ENCODE data around the gene CDC42BPB.

Gene CDC42BPB

DNA sequence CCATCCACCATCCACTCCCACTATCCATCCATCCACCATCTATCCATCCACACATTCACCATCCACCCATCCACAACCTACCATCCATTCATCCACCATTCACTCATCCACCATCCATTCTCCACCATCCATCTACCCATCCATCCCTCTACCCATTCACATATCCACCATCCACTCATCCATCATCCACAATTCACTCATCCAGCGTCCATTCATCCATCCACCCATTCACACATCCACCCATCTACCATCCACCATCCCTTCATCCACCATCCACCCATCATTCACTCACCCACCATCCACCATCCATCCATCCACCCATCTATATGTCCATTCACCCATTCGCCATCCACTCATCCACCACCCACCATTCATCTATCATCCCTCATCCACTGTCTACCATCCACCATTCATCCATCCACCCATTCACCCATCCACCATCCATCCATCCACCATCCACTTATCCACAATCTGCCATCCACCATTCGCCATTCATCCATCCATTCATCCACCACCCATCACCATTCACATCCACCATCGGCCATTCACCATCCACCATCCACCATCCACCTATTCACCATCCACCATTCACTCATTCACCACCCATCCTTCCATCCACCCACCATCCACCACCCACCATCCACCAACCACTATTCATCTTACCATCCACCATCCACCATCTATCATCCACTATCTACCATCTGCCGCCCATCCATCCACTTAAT is 136.9 kb downstream of the CDC42BPB start:
- DNase-seq (ENCODE audit: low read depth), result no peak
- H3K4me3 ChIP-seq (ENCODE audit: low read depth, low read length), result no peak overlapping the region
- no peak for TF ChIP-seq MAX (IDR thresholded peaks at IDR 0.05; ENCODE audit: low read depth, low read length)
- no peak for TF ChIP-seq MYC (IDR thresholded peaks at IDR 0.05; ENCODE audit: low read depth, low read length)
- no peak for TF ChIP-seq CTCF (IDR thresholded peaks at IDR 0.05; ENCODE audit: low read depth, low read length)
- TF ChIP-seq POLR2A (IDR thresholded peaks at IDR 0.05; ENCODE audit: extremely low read depth, insufficient read length), result no peak

GRCh38 chr14:102918438-102918837 is 138.9 kb downstream of the CDC42BPB start:
- DNase-seq (ENCODE audit: low read depth), result no peak
- H3K4me3 ChIP-seq (ENCODE audit: low read depth, low read length), result no peak overlapping the region
- no peak for TF ChIP-seq MYC (IDR thresholded peaks at IDR 0.05; ENCODE audit: low read depth, low read length)
- no peak for TF ChIP-seq CTCF (IDR thresholded peaks at IDR 0.05; ENCODE audit: low read depth, low read length)
- TF ChIP-seq MAX (IDR thresholded peaks at IDR 0.05; ENCODE audit: low read depth, low read length), result no peak
- no peak for TF ChIP-seq POLR2A (IDR thresholded peaks at IDR 0.05; ENCODE audit: extremely low read depth, insufficient read length)

- H3K4me3 ChIP-seq (ENCODE audit: low read depth, low read length), result no peak overlapping the region
- TF ChIP-seq CTCF (IDR thresholded peaks at IDR 0.05; ENCODE audit: low read depth, low read length) (peak; percentile 70), MYC (IDR thresholded peaks at IDR 0.05; ENCODE audit: low read depth, low read length) (no peak)
- peak; percentile 68 for DNase-seq (ENCODE audit: low read depth)
These were observed 139.7 kb downstream of the CDC42BPB start for GRCh38 chr14:102917469-102918211.

DNA sequence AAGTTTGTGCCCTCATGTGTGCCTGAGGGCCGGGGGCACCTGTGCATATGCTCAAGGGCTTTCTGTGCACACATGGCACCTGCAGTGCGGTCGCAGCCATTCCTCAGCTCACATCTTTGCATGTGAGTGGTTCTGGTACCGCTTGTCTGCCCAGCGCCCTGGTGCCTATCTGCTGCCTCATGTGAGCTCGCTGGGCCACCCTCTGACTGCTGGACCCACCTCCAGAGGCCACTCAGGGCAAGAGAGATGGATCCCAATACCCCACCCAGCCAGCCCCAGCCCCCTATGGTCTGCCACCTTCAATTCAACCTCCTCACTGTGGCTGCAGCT is 140.3 kb downstream of the CDC42BPB start:
- no peak overlapping the region for H3K4me3 ChIP-seq (ENCODE audit: low read depth, low read length)
- DNase-seq (ENCODE audit: low read depth), result no peak
- TF ChIP-seq MYC (IDR thresholded peaks at IDR 0.05; ENCODE audit: low read depth, low read length) (no peak), MAX (IDR thresholded peaks at IDR 0.05; ENCODE audit: low read depth, low read length) (no peak), CTCF (IDR thresholded peaks at IDR 0.05; ENCODE audit: low read depth, low read length) (no peak), POLR2A (IDR thresholded peaks at IDR 0.05; ENCODE audit: extremely low read depth, insufficient read length) (no peak)

- TF ChIP-seq POLR2A (IDR thresholded peaks at IDR 0.05; ENCODE audit: extremely low read depth, insufficient read length) (no peak), MYC (IDR thresholded peaks at IDR 0.05; ENCODE audit: low read depth, low read length) (no peak), CTCF (IDR thresholded peaks at IDR 0.05; ENCODE audit: low read depth, low read length) (no peak), MAX (IDR thresholded peaks at IDR 0.05; ENCODE audit: low read depth, low read length) (no peak)
- H3K4me3 ChIP-seq (ENCODE audit: low read depth, low read length), result no peak overlapping the region
- DNase-seq (ENCODE audit: low read depth), result no peak
These were observed 140.8 kb downstream of the CDC42BPB start for GRCh38 chr14:102916347-102917055.
